ENCODE measurements around the gene ACSL1.
A peak's percentile ranks its signal among the peaks of the same experiment; 100 is the strongest.

Gene ACSL1

DNA sequence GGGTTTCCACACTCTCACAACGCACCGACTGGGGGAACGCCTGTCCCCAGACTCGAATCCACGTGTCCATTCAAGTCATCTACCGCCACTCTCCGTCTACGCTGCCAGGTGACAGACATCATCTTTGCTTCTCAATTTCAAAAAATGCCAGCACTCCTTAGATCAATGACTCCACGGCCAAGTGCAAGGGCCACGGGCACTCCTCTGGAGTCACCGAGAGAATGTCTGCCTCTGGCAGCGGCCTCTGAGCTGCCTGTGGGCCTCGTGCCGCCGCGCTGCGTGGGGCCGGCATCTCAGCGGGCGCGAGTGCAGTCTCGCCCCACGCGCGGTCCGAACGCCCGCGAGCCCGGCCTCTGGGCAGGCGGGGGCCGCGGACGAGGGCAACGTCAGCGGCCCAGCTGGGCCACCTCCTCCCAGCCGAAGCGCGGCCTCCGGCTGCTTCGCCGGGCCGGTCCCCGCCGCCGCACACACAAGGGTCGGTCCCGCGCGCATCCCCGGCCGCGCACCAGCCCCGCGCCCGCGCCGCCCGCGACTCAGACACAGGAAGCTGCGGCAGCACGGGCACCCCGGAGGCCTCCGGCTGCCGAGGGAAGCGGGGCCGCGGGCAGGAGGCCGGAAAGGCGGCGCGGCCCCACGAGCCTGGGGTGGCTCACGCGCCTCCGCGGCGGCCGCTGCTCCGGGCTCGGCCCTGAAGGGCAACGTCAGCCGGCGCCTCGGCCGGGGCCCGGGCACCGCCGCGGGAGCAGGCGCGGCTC lies 450 bp downstream of the ACSL1 start:
- Histone ChIP-seq H3K27me3 (ENCODE audit: insufficient read depth, low read depth, severe bottlenecking) (no peaks in the 10 kb centered on the region), H3K36me3 (no peaks in the 10 kb centered on the region), H3K9me3 (ENCODE audit: severe bottlenecking) (peaks cover 3% of the 10 kb centered on the region), H3K4me3 (ENCODE audit: low read depth, low read length) (peak overlapping the region; percentile 53), H3K27ac (no peak overlapping the region)
- DNase-seq: peak; percentile 31
- TF ChIP-seq, protein P1, sequence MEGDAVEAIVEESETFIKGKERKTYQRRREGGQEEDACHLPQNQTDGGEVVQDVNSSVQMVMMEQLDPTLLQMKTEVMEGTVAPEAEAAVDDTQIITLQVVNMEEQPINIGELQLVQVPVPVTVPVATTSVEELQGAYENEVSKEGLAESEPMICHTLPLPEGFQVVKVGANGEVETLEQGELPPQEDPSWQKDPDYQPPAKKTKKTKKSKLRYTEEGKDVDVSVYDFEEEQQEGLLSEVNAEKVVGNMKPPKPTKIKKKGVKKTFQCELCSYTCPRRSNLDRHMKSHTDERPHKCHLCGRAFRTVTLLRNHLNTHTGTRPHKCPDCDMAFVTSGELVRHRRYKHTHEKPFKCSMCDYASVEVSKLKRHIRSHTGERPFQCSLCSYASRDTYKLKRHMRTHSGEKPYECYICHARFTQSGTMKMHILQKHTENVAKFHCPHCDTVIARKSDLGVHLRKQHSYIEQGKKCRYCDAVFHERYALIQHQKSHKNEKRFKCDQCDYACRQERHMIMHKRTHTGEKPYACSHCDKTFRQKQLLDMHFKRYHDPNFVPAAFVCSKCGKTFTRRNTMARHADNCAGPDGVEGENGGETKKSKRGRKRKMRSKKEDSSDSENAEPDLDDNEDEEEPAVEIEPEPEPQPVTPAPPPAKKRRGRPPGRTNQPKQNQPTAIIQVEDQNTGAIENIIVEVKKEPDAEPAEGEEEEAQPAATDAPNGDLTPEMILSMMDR (IDR thresholded peaks at IDR 0.05; ENCODE audit: low read depth, low read length): no peak

DNA sequence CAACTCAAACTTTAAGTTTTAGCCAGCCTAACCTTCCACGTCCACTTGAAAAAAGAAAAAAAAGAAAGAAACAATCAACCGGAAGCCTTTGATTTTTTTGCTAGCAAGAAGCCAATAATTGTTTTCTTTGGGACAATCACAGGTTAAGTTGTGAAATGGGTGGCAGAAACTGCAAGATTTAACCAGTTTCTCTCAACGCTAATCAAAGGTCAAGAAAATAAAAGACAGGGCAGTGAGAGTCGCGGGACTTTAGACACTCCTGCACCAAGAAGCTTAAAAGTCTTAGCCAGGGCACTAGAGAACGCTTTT lies 1.0 kb downstream of the ACSL1 start:
- Histone ChIP-seq H3K27ac (no peak overlapping the region), H3K4me3 (ENCODE audit: low read depth, low read length) (peak overlapping the region; percentile 53)
- DNase-seq: no peak

DNA sequence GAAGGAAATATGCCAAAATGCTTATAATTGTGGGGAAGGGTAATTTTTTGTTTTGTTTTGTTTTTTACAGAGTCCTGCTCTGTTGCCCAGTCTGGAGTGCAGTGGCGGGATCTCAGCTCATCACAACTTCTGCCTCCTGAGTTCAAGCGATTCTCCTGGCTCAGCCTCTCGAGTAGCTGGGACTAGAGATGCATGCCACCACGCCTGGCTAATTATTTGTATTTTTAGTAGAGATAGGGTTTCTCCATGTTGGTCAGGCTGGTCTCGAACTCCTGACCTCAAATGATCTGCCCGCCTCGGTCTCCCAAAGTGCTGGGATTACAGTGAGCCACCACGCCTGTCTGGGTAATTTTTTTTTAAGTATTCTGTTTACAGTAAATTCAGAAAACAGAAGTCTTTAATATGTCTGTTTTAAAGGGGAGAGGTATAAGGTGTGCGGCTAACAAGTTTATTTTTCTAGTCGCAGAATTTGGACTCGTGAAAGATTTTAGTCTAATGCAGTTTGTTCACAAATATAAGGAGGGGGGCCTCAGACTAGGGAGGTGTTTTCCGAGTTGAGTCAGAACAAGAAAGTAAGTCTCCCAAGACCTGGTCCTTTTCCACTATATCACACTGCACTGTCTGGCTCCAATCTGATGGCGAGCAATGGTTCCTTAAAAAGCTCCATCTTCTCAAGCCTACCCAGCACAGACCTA lies 1.5 kb downstream of the ACSL1 start:
- Histone ChIP-seq H3K36me3 (no peaks in the 10 kb centered on the region), H3K27me3 (ENCODE audit: insufficient read depth, low read depth, severe bottlenecking) (no peaks in the 10 kb centered on the region), H3K9me3 (ENCODE audit: severe bottlenecking) (peaks cover 3% of the 10 kb centered on the region), H3K4me3 (ENCODE audit: low read depth, low read length) (no peak overlapping the region), H3K27ac (no peak overlapping the region)
- TF ChIP-seq, protein P1 (IDR thresholded peaks at IDR 0.05; ENCODE audit: low read depth, low read length): no peak
- no peak for DNase-seq

More for the DNA sequence above, 1.0 kb downstream of the ACSL1 start:
- no peaks in the 10 kb centered on the region for H3K27me3 ChIP-seq (ENCODE audit: insufficient read depth, low read depth, severe bottlenecking)
- no peaks in the 10 kb centered on the region for H3K36me3 ChIP-seq
- TF ChIP-seq, protein P1 (IDR thresholded peaks at IDR 0.05; ENCODE audit: low read depth, low read length): no peak
- H3K9me3 ChIP-seq (ENCODE audit: severe bottlenecking): peaks cover 3% of the 10 kb centered on the region

DNA sequence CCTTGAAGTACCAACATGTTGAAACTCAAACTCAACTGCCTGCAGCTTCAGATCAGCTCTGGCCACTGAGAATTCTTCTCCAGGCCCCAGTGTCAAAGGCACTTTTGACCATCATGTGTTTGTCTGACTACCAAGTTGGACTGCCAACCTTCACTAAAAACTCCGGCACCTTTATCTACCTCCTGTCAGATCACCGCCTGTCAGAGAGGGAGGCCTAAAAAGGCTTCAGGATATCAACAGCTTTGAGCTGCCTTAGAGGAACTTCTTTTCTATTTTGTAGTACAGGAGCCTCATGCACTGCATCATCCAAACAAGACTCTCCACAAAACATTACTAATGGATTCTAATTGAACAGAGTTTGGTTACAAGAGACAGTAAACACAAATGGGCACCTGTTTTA lies 2.8 kb downstream of the ACSL1 start:
- Histone ChIP-seq H3K36me3 (no peaks in the 10 kb centered on the region), H3K27ac (no peak overlapping the region), H3K27me3 (ENCODE audit: insufficient read depth, low read depth, severe bottlenecking) (no peaks in the 10 kb centered on the region), H3K4me3 (ENCODE audit: low read depth, low read length) (no peak overlapping the region), H3K9me3 (ENCODE audit: severe bottlenecking) (peaks cover 3% of the 10 kb centered on the region)
- no peak for DNase-seq
- TF ChIP-seq, protein P1 (IDR thresholded peaks at IDR 0.05; ENCODE audit: low read depth, low read length): no peak

DNA sequence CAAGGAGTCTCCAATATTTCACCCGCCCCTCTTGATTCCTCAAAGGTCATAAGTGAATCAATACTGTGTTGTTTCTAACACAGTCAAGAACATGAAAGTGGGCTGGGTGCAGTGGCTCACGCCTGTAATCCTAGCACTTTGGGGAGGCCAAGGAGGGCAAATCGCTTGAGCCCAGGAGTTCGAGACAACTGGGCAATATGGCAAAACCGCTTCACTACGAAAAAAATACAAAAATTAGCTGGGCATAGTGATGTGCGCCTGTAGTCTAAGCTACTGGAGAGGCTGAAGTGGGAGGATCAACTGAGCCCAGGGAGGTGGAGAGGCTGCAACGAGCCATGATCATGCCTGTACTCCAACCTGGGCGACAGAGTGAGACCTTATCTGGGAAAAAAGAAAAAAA lies 3.4 kb downstream of the ACSL1 start:
- Histone ChIP-seq H3K36me3 (no peaks in the 10 kb centered on the region), H3K27me3 (ENCODE audit: insufficient read depth, low read depth, severe bottlenecking) (no peaks in the 10 kb centered on the region), H3K9me3 (ENCODE audit: severe bottlenecking) (peaks cover 3% of the 10 kb centered on the region), H3K27ac (no peak overlapping the region), H3K4me3 (ENCODE audit: low read depth, low read length) (no peak overlapping the region)
- TF ChIP-seq, protein P1 (IDR thresholded peaks at IDR 0.05; ENCODE audit: low read depth, low read length): no peak
- no peak for DNase-seq
